HEK293T (cell line): ENCODE measurements around the gene H3-3A.

ENCODE experiments used
- CTCF ChIA-PET: fragments of 350-600 bp; formaldehyde crosslinking; extraction: SDS; loops from one replicate; lab custom pipeline; 2021; ENCODE audit warnings: antibody characterized with exemption, inconsistent platforms; lab: Yijun Ruan, JAX
- POLR2A ChIA-PET: fragments of 350-600 bp; formaldehyde crosslinking; extraction: SDS; loops from one replicate; lab custom pipeline; 2020; ENCODE audit warnings: antibody characterized with exemption, inconsistent platforms; lab: Yijun Ruan, JAX
- DNase-seq: peaks from one replicate; pipeline ENCODE4 v3.0.0; 2012; ENCODE audit warnings: mixed read lengths; ENCODE audit errors: extremely low spot score
- ARNT ChIP-seq: fragments of 450-650 bp; IDR thresholded peaks from 2 replicates; pipeline ENCODE4 v1.6.1; 2017; ENCODE audit warnings: mild to moderate bottlenecking
- BHLHE40 ChIP-seq: fragments of 450-650 bp; IDR thresholded peaks from 2 replicates; pipeline ENCODE4 v1.6.1; 2016; ENCODE audit warnings: mild to moderate bottlenecking, moderate library complexity, borderline replicate concordance
- CTBP1 ChIP-seq: fragments of 450-650 bp; IDR thresholded peaks from 2 replicates; pipeline ENCODE4 v1.6.1; 2016; ENCODE audit warnings: borderline replicate concordance
- ELF4 ChIP-seq: fragments of 450-650 bp; IDR thresholded peaks from 2 replicates; pipeline ENCODE4 v1.6.1; 2017; ENCODE audit warnings: antibody characterized with exemption
- FOXA1 ChIP-seq: fragments of 450-650 bp; IDR thresholded peaks from 2 replicates; pipeline ENCODE4 v1.6.1; 2016; ENCODE audit warnings: mild to moderate bottlenecking
- FOXK2 ChIP-seq: fragments of 450-650 bp; IDR thresholded peaks from 2 replicates; pipeline ENCODE4 v1.6.1; 2016; ENCODE audit warnings: mild to moderate bottlenecking
- FOXM1 ChIP-seq: fragments of 450-650 bp; IDR thresholded peaks from 2 replicates; pipeline ENCODE4 v1.6.1; 2017; ENCODE audit warnings: mild to moderate bottlenecking, borderline replicate concordance
- HDGF ChIP-seq: fragments of 450-650 bp; IDR thresholded peaks from 2 replicates; pipeline ENCODE4 v1.6.1; 2017; ENCODE audit warnings: antibody characterized with exemption, borderline replicate concordance
- L3MBTL2 ChIP-seq: fragments of 450-650 bp; conservative IDR thresholded peaks from 2 replicates; pipeline ENCODE4 v1.6.1; 2016; ENCODE audit warnings: mild to moderate bottlenecking
- LEF1 ChIP-seq: fragments of 450-650 bp; IDR thresholded peaks from 2 replicates; pipeline ENCODE4 v1.6.1; 2017; ENCODE audit warnings: mild to moderate bottlenecking, borderline replicate concordance
- NFRKB ChIP-seq: fragments of 450-650 bp; IDR thresholded peaks from 2 replicates; pipeline ENCODE4 v1.6.1; 2016; ENCODE audit warnings: mild to moderate bottlenecking, moderate library complexity
- PKNOX1 ChIP-seq: fragments of 450-650 bp; IDR thresholded peaks from 2 replicates; pipeline ENCODE4 v1.6.1; 2016
- SP1 ChIP-seq: fragments of 450-650 bp; IDR thresholded peaks from 2 replicates; pipeline ENCODE4 v1.6.1; 2017
- SUZ12 ChIP-seq: fragments of 450-650 bp; IDR thresholded peaks from 2 replicates; pipeline ENCODE4 v1.6.1; 2016; ENCODE audit warnings: mild to moderate bottlenecking
- TARDBP ChIP-seq: fragments of 450-650 bp; IDR thresholded peaks from 2 replicates; pipeline ENCODE4 v1.6.1; 2016
- ZNF384 ChIP-seq: fragments of 450-650 bp; IDR thresholded peaks from 2 replicates; pipeline ENCODE4 v1.6.1; 2016

The H3-3A gene

GRCh38 chr1:226047495-226047894 lies 15.0 kb upstream of the H3-3A start:
- POLR2A ChIA-PET: interaction anchor here (1.5 kb wide), 1 partner anchor 15 kb away, joined by 9 read pairs; the partner anchor contains the start of gene H3-3A
- CTCF ChIA-PET: no interaction called here
- TF ChIP-seq ARNT: no peak
- no peak for TF ChIP-seq SUZ12
- TF ChIP-seq BHLHE40: no peak
- no peak for TF ChIP-seq TARDBP
- TF ChIP-seq NFRKB: no peak
- no peak for TF ChIP-seq HDGF
- DNase-seq: no peak

GRCh38 chr1:226048886-226049285 lies 13.6 kb upstream of the H3-3A start:
- ChIA-PET POLR2A (interaction anchor here (1.5 kb wide), 1 partner anchor 13 kb away, joined by 9 read pairs; the partner anchor contains the start of gene H3-3A), CTCF (no interaction called here)
- no peak for DNase-seq
- no peak for TF ChIP-seq SUZ12
- no peak for TF ChIP-seq NFRKB
- no peak for TF ChIP-seq BHLHE40
- no peak for TF ChIP-seq ARNT
- TF ChIP-seq ELF4: no peak
- TF ChIP-seq PKNOX1: no peak
- TF ChIP-seq L3MBTL2: no peak
- TF ChIP-seq TARDBP: no peak

GRCh38 chr1:226050133-226050532 lies 12.4 kb upstream of the H3-3A start:
- CTCF ChIA-PET: interaction anchor here (0.8 kb wide), 1 partner anchor 15 kb away, joined by 3 read pairs; no protein-coding TSS in a partner anchor
- DNase-seq: no peak
- POLR2A ChIA-PET: interaction anchor here (5.4 kb wide), 1 partner anchor 12 kb away, joined by 46 read pairs; the partner anchor contains the start of gene H3-3A

GRCh38 chr1:226051365-226051764 lies 11.2 kb upstream of the H3-3A start:
- DNase-seq: no peak
- POLR2A ChIA-PET: interaction anchor here (1.2 to 5.4 kb wide), 2 partner anchors 11 to 52 kb away, joined by 4 to 46 read pairs; partner anchors contain the start of genes H3-3A and SDE2
- CTCF ChIA-PET: no interaction called here
- TF ChIP-seq TARDBP (no peak), ARNT (no peak), CTBP1 (no peak), ZNF384 (no peak), BHLHE40 (no peak), SUZ12 (no peak), HDGF (no peak), FOXM1 (no peak), FOXK2 (no peak), FOXA1 (no peak), LEF1 (no peak), NFRKB (no peak), SP1 (no peak), PKNOX1 (no peak), ELF4 (no peak), L3MBTL2 (no peak)

More at GRCh38 chr1:226050133-226050532, 12.4 kb upstream of the H3-3A start:
- no peak for TF ChIP-seq CTBP1
- no peak for TF ChIP-seq LEF1
- TF ChIP-seq ELF4: no peak
- no peak for TF ChIP-seq SP1
- no peak for TF ChIP-seq HDGF
- TF ChIP-seq FOXM1: no peak
- TF ChIP-seq L3MBTL2: no peak
- TF ChIP-seq FOXA1: no peak
- no peak for TF ChIP-seq ARNT
- no peak for TF ChIP-seq ZNF384
- no peak for TF ChIP-seq NFRKB

GRCh38 chr1:226052061-226052460 lies 10.5 kb upstream of the H3-3A start:
- POLR2A ChIA-PET: interaction anchor here (5.4 kb wide), 1 partner anchor 10 kb away, joined by 46 read pairs; the partner anchor contains the start of gene H3-3A
- TF ChIP-seq L3MBTL2: no peak
- TF ChIP-seq FOXK2: no peak
- TF ChIP-seq SP1: no peak
- no peak for TF ChIP-seq ELF4
- TF ChIP-seq BHLHE40: no peak
- no peak for TF ChIP-seq SUZ12
- TF ChIP-seq TARDBP: no peak
- no peak for TF ChIP-seq ZNF384
- TF ChIP-seq HDGF: no peak
- no peak for TF ChIP-seq NFRKB
- TF ChIP-seq CTBP1: no peak
- no peak for TF ChIP-seq LEF1
- no peak for TF ChIP-seq FOXM1
- no peak for TF ChIP-seq FOXA1
- TF ChIP-seq PKNOX1: no peak
- TF ChIP-seq ARNT: no peak
- CTCF ChIA-PET: no interaction called here
- no peak for DNase-seq

GRCh38 chr1:226054519-226055327 lies 7.8 kb upstream of the H3-3A start:
- TF ChIP-seq HDGF (no peak), NFRKB (no peak), PKNOX1 (no peak), SUZ12 (no peak), FOXA1 (no peak), BHLHE40 (no peak), FOXM1 (no peak), SP1 (no peak), ARNT (no peak), LEF1 (no peak)
- CTCF ChIA-PET: interaction anchor here (0.5 to 1.1 kb wide), 4 partner anchors 10 to 554 kb away, joined by 3 to 6 read pairs (median 4); no protein-coding TSS in a partner anchor
- POLR2A ChIA-PET: interaction anchor here (2.1 to 5.4 kb wide), 2 partner anchors 7 to 55 kb away, joined by 7 to 46 read pairs; partner anchors contain the start of genes H3-3A and SDE2
- DNase-seq: no peak
